ENCODE results near the gene BAIAP2L1. TPM values are rescaled to one million over a fixed set of nuclear protein-coding genes. Genes with fewer than 3 reads are reported as not detected.

The BAIAP2L1 gene
- total RNA-seq, 1 donor = 0.31 TPM

GRCh38 chr7:98242934-98243333 lies 158.0 kb downstream of the BAIAP2L1 start:
- peaks cover 24% of the 10 kb centered on the region for H3K4me1 ChIP-seq (ENCODE audit: insufficient read depth, low read length)
- no peaks in the 10 kb centered on the region for H3K27me3 ChIP-seq (ENCODE audit: insufficient read depth, low read length)
- H3K4me3 ChIP-seq (ENCODE audit: low read length) = no peak overlapping the region
- H3K9me3 ChIP-seq (ENCODE audit: low read depth, low read length) = no peaks in the 10 kb centered on the region

DNA sequence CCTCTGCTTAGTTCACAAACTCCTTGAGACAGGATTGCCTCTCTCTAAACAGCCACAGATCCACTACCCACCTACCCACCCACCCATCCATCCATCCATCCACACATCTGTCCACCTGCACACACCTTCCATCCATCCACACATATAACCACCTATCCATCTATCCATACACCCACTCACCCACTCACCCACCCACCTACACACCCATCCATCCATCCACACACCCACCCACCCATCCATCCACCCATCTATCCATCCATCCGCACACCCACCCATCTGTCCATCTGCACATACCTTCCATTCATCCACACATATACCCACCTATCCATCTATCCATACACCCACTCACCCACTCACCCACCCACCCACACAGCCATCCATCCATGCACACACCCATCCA lies 158.5 kb downstream of the BAIAP2L1 start:
- Histone ChIP-seq H3K4me3 (ENCODE audit: low read length) (no peak overlapping the region), H3K9me3 (ENCODE audit: low read depth, low read length) (no peaks in the 10 kb centered on the region), H3K27me3 (ENCODE audit: insufficient read depth, low read length) (no peaks in the 10 kb centered on the region), H3K4me1 (ENCODE audit: insufficient read depth, low read length) (peaks cover 18% of the 10 kb centered on the region)

DNA sequence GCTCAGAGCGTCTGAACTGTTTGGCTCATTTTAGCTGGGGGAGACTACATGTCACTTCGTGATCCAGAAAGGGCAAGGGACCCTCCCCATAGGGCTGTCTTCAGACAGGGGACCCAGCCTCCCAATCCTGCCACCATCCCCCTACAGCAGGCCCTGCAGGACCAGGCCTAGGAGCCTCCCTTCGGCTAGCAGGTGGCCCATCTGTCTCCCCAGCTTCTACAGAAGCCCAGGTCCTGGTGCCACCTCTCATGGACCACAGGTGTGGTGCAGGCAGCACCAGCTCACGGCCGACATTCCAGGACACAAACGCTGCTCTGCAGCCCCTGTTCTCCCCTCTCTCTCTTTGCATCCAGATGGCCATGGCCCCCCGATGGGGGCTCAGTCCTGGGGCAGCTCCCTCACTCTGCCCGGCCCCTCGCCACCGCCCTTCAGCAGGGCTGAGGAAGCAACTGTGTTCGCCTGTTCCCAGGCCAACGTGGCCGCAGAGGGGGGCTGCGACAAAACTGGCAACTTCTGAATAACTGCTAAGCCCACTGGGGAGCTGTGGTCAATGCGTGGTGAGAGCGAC lies 159.1 kb downstream of the BAIAP2L1 start:
- Histone ChIP-seq H3K9me3 (ENCODE audit: low read depth, low read length) (no peaks in the 10 kb centered on the region), H3K27me3 (ENCODE audit: insufficient read depth, low read length) (no peaks in the 10 kb centered on the region), H3K4me3 (ENCODE audit: low read length) (no peak overlapping the region), H3K4me1 (ENCODE audit: insufficient read depth, low read length) (peaks cover 17% of the 10 kb centered on the region)

Other genes with a start within 250 kb of the BAIAP2L1 start
- gene BHLHA15, start 189.7 kb downstream of the BAIAP2L1 start, total RNA-seq = not detected
- 29.8 TPM for gene TECPR1, start 148.9 kb downstream of the BAIAP2L1 start, total RNA-seq
- gene BRI3, start 119.4 kb downstream of the BAIAP2L1 start, total RNA-seq = 38.8 TPM
- 0.42 TPM for gene NPTX2, start 216.2 kb upstream of the BAIAP2L1 start, total RNA-seq